ENCODE results near the gene PLCG2. TPM values are rescaled to one million over a fixed set of nuclear protein-coding genes. Genes with fewer than 3 reads are reported as not detected.

Gene PLCG2
- total RNA-seq, 1 experiment from 2014 or later, result 3.9 TPM

DNA sequence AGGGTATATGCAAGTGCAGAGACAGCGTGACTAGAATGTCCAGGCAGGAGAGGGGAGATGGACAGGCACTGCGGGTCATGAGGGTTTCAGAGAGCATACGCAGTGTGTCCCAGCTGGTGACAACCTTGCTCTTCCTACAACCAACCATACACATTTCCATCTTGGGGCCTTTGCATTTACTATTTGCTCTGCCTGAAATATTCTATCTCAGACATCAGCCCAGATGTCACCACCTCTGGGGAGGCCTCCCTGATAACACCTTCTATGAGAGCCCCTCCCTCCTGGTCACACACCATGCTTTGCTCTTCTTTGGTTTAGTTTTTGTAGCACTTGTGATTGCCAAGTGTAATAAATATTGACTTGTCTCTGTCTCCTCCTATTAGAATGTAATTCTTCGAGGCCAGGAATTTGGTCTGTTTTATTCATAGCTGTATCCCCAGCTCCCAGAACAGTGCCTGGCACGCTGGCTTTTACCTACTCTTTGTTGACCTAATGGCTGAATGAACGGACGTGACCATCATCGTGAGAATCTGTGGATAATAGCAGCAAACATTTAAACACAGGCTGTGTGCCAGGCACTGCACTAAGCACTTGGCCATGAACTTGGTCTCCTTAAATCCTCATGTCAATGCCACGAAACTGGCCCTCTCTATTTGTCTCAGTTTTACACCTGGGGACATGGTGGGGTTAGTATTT, 51.9 kb downstream of the PLCG2 start:
- in situ Hi-C loops (cut with HindIII; ENCODE audit: low pct_unique_long_range_greater_than_20kb, low sequenced_read_pairs), result no loop called here
- DNase-seq (ENCODE audit: low read depth), result no peak

DNA sequence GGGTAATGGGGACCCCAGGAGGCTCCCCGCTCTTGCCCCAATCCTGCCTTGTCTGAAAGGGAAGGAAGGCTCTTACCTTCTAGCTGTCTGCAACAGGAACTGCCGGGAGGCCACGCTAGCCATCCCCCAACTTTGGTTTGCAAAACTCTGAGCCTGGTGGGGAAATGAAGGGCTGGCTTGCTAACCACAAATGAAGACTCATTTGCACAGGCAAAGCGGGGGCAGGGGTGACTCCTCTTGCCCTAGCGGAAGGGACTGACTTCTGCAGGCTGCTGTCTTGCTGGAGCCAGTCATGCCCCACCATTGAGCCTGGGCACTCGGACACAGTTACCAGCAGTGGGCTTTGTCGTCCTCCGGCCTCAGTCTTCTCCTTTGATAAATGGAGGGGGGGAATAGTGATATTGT, 52.6 kb downstream of the PLCG2 start:
- in situ Hi-C loops (cut with HindIII; ENCODE audit: low pct_unique_long_range_greater_than_20kb, low sequenced_read_pairs), result no loop called here
- DNase-seq (ENCODE audit: low read depth), result no peak

DNA sequence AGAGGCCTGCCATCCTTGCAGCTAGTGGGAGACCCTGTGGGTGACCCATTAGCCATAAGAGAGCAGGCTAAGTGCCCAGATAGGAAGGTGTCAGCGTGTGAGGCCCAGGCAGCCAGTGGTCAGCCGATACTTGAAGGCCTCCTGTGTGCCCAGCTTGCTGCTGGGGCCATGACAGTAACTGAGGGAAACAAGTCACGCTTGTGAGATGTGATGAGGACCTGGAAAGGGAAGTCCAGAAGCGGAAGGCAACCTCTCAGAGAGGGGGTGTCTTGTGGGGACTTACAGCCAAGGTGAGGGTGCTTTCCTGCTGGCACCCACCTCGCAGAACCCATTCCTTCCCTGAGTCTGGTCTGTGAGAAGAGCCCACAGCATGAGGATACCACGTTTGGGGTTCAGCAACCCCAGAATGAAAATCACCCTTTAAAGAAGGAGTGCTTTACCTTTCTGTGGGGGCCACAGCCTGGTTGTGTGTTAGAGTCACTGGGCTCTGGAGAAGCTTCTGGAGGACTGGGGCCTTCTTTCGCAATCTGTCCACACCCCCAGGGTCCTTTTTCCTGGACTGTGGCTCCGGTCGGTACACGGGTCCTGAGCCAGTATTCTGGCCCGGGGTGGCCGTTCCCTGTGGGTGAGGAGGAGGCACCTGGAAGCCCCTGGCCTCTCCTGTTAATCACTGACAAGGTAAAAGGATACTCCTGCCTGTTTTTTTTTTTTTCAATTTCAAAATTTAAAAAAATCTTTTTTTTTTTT, 53.9 kb downstream of the PLCG2 start:
- no peak for DNase-seq (ENCODE audit: low read depth)
- in situ Hi-C loops (cut with HindIII; ENCODE audit: low pct_unique_long_range_greater_than_20kb, low sequenced_read_pairs), result no loop called here

DNA sequence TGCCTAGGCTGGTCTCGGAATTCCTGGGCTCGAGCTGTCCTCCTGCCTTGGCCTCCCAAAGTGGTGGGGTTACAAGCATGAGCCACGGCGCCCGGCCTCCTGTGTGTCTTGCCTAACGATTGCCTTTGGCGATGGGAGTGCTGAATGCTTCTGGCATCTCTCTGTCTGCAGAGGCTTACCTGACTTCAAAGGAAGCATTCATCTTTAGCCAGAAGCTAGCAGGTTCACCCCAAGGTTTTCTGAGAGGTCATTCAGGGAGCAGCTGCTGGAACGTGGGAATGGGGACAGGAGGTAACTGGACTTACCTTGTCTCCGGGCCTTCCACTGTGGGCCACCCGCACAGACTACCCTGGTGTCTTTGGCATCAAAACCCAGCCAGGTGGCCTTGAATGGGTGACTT, 54.7 kb downstream of the PLCG2 start:
- in situ Hi-C loops (cut with HindIII; ENCODE audit: low pct_unique_long_range_greater_than_20kb, low sequenced_read_pairs), result no loop called here
- no peak for DNase-seq (ENCODE audit: low read depth)

DNA sequence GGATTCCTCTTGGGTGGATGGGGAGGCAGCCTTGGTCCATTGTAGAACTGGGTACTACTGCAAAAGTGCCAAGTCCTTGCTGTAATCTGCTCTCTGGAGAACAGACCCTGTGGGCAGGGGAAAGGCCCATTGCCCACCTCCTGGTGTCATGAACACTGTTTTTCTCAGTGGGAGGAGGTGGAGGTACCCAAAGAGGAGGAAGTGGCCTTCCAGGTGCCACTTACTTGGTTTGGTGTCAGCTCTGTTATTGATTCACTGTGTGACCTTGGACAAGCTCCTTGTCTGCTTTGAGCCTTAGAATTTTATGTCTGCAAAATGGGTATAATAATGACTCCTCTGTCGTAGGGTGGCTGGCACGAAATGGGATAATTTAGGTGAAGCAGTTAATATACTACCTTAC, 55.8 kb downstream of the PLCG2 start:
- in situ Hi-C loops (cut with HindIII; ENCODE audit: low pct_unique_long_range_greater_than_20kb, low sequenced_read_pairs), result no loop called here
- no peak for DNase-seq (ENCODE audit: low read depth)

DNA sequence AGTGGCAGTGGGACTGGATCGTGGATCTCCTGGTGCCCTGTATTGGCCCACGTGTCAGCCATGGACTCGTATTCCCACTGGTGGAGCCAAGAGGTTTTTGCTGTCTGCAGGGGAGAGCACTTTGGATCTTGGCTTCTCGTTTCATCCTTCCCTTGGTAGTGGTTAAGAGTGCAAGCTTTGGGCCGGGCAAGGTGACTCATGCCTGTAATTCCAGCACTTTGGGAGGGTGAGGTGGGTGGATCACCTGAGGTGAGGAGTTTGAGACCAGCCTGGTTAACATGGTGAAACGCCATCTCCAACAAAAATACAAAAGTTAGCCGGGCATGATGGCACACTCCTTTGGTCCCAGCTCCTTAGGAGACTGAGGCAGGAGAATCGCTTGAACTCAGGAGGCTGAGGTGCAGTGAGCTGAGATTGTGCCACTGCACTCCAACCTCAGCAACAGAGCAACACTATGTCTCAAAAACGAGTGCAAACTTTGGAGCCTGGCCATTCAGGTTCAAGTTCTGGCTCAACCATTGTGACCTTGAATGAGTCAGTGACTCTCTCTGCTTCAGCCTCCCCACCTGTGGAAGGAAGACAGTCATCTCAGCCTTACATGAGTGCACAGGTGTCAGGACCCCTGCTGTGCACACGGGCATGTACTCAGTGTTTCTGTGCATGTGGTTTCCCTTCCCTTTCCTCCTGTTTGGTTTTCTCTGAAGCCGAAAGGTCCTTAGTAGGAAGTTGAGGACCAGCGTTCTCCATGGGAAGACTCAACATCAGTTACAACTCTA, 57.4 kb downstream of the PLCG2 start:
- no peak for DNase-seq (ENCODE audit: low read depth)
- in situ Hi-C loops (cut with HindIII; ENCODE audit: low pct_unique_long_range_greater_than_20kb, low sequenced_read_pairs), result no loop called here

DNA sequence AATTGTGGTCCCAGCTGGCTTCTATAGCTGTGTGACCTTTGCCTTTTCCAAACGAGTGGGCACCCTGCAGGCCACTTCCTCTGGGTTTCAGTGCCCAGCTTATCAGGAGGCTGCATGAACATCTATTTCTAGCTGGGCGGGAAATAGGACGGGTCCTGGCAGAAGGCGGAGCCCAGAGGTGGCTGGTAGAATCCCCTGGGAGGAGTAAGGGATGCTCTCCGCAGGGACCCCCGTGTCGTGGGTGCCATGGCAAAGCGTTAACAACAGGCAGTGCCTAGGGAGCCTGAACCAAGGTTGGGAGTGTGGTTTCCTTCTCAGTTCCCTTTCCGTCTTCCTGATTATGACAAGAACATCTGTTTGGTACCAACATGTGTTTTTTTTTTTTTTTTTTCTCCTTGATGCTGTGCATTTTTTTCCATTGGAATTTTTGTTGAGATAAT, 58.2 kb downstream of the PLCG2 start:
- no peak for DNase-seq (ENCODE audit: low read depth)
- in situ Hi-C loops (cut with HindIII; ENCODE audit: low pct_unique_long_range_greater_than_20kb, low sequenced_read_pairs), result no loop called here

DNA sequence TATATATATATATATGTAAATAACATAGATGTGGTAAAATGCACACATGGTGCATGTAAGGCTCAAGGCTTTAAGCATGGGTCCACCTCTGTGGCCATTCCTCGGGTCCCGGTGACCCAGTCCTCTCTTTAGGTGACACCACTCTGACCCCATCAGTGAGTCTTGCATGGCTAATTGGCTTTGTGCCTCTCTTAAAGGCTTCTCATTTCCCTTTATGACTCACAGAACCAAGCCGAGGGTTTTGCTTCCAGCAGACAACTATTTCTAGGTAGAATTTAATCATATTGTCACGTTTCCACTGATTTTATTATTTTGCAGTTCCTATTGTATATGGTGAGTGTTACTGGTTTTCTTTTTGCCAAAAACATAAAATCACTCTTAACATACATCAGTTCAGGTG, 59.7 kb downstream of the PLCG2 start:
- DNase-seq (ENCODE audit: low read depth), result no peak
- in situ Hi-C loops (cut with HindIII; ENCODE audit: low pct_unique_long_range_greater_than_20kb, low sequenced_read_pairs), result no loop called here

DNA sequence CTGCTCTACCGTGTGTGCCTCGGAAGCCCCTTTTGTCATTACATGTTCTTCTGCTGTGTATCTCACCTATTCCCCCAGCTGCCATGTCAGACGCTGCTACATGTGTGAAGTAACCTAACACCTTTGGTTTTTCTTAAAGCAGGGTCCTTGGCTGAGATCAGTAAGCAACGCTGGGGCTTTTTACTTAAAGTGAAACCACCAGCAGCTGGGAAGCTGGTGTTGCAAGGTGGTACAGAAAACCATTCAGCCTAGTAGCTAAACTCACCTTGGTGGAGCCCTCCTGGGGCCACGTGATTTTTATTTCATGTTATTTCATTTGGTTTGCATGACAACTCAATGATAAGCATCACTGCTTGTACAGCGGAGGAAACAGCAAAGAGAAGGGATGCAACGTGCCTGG, 62.6 kb downstream of the PLCG2 start:
- DNase-seq (ENCODE audit: low read depth), result no peak
- in situ Hi-C loops (cut with HindIII; ENCODE audit: low pct_unique_long_range_greater_than_20kb, low sequenced_read_pairs), result no loop called here

DNA sequence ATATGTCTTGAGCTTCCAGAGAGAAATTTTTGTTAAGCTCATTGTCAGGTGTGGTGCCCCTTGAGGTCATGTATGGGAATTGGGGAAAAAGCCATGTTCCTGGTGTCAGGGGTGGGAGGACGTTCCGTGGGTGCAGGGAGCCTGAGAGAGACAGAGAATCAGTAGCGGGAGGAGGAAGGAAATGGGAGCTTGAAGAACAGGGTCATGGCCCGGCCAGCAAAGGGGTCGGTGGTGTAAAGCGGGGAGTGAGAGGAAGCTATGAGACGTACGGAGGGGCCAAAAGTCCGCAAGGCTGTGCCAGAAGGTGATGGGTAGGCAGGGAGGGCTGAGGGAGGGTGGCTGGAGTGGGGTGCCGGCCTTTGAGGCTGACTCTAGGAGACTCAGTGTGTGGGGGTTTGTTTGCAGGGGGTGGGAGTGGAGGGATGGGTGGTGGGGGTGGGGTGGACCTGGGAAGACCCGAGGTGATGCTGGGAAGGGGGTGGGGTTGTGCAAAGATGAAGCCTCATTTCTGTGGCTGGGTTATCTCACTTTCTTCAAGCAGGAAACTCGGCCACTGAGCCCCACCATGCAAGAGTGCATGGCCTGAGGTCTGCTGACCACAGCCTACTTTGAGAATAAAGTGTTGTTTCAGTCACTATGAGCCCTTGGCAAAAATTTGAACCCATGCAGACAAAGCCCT, 63.6 kb downstream of the PLCG2 start:
- no peak for DNase-seq (ENCODE audit: low read depth)
- in situ Hi-C loops (cut with HindIII; ENCODE audit: low pct_unique_long_range_greater_than_20kb, low sequenced_read_pairs), result no loop called here

DNA sequence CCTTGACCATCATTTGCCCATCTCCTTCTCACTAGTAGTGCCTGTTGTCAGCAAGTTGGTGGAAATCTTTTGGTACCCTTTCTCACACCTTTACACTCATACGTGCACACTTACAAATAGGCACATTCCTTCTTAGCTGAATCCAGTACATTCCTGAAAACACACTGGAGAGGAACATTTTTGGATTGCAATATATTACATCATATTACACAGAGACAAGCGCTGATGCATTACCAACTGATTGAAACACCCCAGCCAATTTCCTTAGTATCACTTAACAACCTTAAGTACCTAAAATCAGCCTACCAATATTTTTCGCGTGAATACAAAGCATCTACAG, 64.1 kb downstream of the PLCG2 start:
- in situ Hi-C loops (cut with HindIII; ENCODE audit: low pct_unique_long_range_greater_than_20kb, low sequenced_read_pairs), result no loop called here
- no peak for DNase-seq (ENCODE audit: low read depth)

DNA sequence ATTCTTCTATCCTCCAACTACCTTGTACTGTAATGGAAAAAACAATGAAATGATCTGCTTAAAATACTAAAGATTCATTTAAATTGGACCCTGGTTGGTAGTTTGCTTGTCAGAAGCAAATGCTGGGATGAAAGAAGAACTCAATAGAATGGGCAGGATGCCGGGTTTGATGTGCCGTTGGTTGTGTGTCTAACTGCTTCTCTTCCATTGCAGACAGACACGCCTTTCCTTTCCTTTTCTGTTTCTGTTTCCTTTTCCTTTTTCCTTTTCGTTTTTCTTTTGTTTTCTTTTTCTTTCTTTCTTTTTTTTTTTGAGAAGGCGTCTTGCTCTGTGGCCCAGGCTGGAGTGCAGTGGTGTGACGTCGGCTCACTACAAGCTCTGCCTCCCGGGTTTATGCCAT, 64.6 kb downstream of the PLCG2 start:
- in situ Hi-C loops (cut with HindIII; ENCODE audit: low pct_unique_long_range_greater_than_20kb, low sequenced_read_pairs), result no loop called here
- no peak for DNase-seq (ENCODE audit: low read depth)

DNA sequence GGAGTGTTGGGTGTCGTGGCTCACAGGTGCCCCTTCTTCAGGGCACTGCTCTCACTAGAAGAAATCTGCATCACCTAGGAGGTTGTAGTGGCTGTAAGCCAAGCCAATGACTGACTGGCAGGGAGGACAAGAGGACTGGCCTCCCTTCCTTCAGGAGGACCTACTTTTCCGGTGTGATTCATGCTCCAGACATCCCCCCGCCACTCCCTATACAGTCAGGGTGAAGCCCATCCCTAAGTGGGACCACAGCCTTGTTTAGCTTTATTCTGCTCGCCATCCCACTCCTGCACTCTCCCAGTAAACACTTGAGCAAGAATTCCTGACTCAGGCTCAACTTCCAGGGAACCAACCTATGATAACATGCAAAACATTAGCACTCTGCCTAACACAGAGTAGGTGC, 67.0 kb downstream of the PLCG2 start:
- DNase-seq (ENCODE audit: low read depth), result no peak
- in situ Hi-C loops (cut with HindIII; ENCODE audit: low pct_unique_long_range_greater_than_20kb, low sequenced_read_pairs), result no loop called here

DNA sequence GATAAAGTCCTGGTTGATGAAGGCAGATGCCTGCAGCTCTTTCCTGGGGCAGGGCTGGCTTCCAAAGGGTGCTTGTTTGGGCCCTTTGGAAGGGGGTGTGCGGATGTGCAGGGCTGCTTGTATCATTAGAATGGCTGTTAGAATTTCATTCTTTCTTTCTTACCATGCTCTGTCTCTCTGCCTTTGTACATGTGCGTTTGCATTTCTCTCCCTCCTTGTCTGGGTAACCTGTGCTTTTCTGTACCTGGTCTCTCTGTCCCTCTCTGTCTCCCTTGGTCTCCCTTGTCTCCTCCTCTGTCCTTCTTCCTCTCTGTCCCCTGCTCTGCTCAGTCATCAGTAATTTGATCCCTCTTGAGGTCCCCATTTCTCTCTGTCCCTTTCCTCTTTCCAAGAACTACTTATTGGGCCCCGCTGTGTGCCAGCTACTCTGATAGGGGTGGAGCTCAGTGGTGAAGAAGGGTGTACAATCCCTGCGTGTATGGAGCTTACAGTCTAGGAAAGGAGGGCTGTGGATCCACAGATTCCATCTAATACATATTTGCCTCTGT, 69.3 kb downstream of the PLCG2 start:
- in situ Hi-C loops (cut with HindIII; ENCODE audit: low pct_unique_long_range_greater_than_20kb, low sequenced_read_pairs), result no loop called here
- DNase-seq (ENCODE audit: low read depth), result no peak

DNA sequence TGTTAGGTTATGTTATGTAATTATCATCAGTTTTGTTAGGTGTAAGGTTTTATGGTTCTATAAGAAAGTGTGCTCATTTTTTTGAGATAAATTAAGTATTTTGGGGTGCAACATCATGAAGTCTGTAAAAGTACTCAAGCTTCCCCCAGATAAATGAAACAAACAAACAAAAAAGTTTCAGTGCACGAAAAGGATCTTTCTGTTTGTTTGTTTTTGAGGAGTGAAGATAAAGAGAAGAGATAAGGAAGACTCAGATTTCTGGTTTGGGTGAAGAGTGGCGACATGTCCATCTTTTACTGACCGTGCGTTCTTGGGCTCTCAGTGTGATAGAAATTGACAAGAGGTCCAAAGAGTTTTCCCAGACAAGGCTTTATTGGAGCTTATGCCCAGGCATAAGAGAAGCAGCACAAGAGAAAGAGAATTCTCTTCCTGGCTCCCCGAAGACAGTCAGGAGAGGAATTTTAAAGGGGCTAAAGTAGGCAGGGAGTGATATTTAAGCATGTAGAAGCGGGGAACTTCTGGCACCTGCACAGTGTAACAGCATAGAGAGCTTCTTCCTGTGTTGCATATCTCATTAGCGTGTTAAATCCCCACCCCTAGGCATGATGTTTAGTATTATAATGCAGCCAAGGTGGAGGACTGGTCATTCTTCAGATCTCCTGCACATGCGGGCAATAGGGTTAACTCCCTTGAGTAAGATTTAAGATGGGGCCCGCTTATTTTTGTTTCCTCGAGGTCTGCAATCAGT, 71.3 kb downstream of the PLCG2 start:
- in situ Hi-C loops (cut with HindIII; ENCODE audit: low pct_unique_long_range_greater_than_20kb, low sequenced_read_pairs), result no loop called here

DNA sequence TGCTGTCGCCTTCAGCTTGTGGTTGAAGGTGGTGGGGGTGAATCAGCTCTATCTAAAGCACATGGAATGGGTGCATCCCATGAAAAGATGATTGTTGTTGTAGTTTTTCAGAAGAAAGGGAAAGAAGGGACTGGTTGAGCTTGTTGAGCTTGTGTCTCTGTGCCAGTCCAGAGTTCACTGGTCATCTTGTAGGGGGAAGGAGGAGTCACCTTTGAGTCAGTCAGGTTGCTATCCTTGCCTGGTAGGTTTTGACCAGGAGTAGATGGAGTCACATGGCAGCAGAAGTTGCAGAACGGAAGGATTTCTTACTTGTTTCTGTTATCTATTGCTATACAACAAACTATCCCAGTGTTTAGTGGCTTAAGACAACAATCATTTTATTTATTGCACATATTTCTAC, 73.3 kb downstream of the PLCG2 start:
- in situ Hi-C loops (cut with HindIII; ENCODE audit: low pct_unique_long_range_greater_than_20kb, low sequenced_read_pairs), result no loop called here

More for the DNA sequence above, 71.3 kb downstream of the PLCG2 start:
- DNase-seq (ENCODE audit: low read depth), result no peak

DNA sequence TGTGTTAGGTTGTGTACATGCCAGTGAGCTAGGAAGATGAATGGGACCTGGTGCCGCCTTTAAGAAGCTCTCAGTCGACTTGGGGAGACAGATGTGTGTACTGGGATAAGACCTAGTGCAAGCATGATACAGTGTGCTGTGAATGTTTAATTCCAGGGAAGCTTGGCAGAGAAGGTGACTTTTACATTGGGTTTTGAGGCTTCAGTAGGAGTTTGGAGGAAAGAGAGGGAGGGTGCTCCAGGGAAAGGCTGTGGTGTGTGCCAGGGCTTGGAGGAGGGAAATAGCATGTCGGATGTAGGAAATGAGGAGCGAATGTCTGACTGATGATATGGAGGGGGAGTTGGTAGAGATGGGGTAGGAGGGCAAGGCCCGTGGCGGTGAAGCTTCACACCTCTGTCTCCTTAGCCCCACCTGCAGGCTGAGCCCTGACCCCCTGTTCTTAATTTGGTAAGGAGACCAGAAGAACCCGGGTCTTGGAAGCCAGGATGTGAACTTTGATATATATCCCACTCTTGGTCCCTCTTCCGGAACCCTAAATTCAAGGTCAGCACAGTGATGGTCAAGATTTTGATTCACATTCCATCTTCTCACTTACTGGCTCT, 76.6 kb downstream of the PLCG2 start:
- in situ Hi-C loops (cut with HindIII; ENCODE audit: low pct_unique_long_range_greater_than_20kb, low sequenced_read_pairs), result no loop called here
- no peak for DNase-seq (ENCODE audit: low read depth)

More for the DNA sequence above, 73.3 kb downstream of the PLCG2 start:
- DNase-seq (ENCODE audit: low read depth), result no peak

Measured in Caki2 (cell line).